HepG2 (cell line): ENCODE measurements around the gene JAZF1. TPM values are rescaled to one million over a fixed set of nuclear protein-coding genes. Genes with fewer than 3 reads are reported as not detected.

Source experiments
- CBX5 ChIP-seq: sonication (generic); formaldehyde crosslinking; IDR thresholded peaks from 2 replicates; pipeline ENCODE4 v1.4.0; 2020; ENCODE audit warnings: missing genetic modification reagents, borderline replicate concordance
- CSRNP2 ChIP-seq: sonication (generic); formaldehyde crosslinking; conservative IDR thresholded peaks from 2 replicates; pipeline ENCODE4 v1.8.0; 2022; ENCODE audit warnings: low read depth, missing genetic modification reagents
- MTA3 ChIP-seq: sonication (generic); formaldehyde crosslinking; IDR thresholded peaks from 2 replicates; pipeline ENCODE4 v1.4.0; 2020; ENCODE audit warnings: missing genetic modification reagents
- SAFB2 ChIP-seq: sonication (generic); formaldehyde crosslinking; IDR thresholded peaks from 2 replicates; pipeline ENCODE4 v1.5.1; 2020; ENCODE audit warnings: missing genetic modification reagents, low read depth, mild to moderate bottlenecking, borderline replicate concordance
- SUZ12 ChIP-seq: fragments of 150-350 bp; IDR thresholded peaks from 2 replicates; pipeline ENCODE4 v1.6.1; 2014; ENCODE audit warnings: low read depth, low read length
- TCF7L2 ChIP-seq: IDR thresholded peaks from 2 replicates; pipeline ENCODE4 v1.6.1; 2011; ENCODE audit warnings: mild to moderate bottlenecking, low read depth, low read length, moderate library complexity
- TFDP2 ChIP-seq: sonication (generic); formaldehyde crosslinking; IDR thresholded peaks from 2 replicates; pipeline ENCODE4 v1.4.0; 2020; ENCODE audit warnings: missing genetic modification reagents
- ZNF260 ChIP-seq: sonication (generic); formaldehyde crosslinking; IDR thresholded peaks from 2 replicates; pipeline ENCODE4 v1.4.0; 2020; ENCODE audit warnings: missing genetic modification reagents, low read depth, mild to moderate bottlenecking, borderline replicate concordance
- ZNF44 ChIP-seq: sonication (generic); formaldehyde crosslinking; IDR thresholded peaks from 2 replicates; pipeline ENCODE4 v1.5.1; 2020; ENCODE audit warnings: mild to moderate bottlenecking, missing genetic modification reagents
- ZSCAN21 ChIP-seq: sonication (generic); formaldehyde crosslinking; IDR thresholded peaks from 2 replicates; pipeline ENCODE4 v1.8.0; 2022; ENCODE audit warnings: mild to moderate bottlenecking, missing genetic modification reagents, moderate library complexity, borderline replicate concordance
- polyA plus RNA-seq, 8 experiments: library from polyadenylated mRNA; depleted of rRNA in 3 of 8; stranded (reverse) in 7 of 8; unstranded in 1 of 8; fragments of >200 nt; fragmentation: Illumina TruSeq in 4 of 8; extraction: Trizol in 4 of 8; gene quantifications; 2 replicates each; pipeline versions ENCODE4 v1.2.1 to v1.2.3, GENCODE V29; 2011 to 2016; ENCODE audit warnings: low read depth in 4 of 8, missing spikeins in 1 of 8, mixed read lengths in 1 of 8; ENCODE audit not compliant: insufficient read depth in 1 of 8
- total RNA-seq, 5 experiments: library from RNA; depleted of rRNA; stranded (reverse); fragments of >200 nt; fragmentation: Illumina TruSeq; extraction: Trizol; gene quantifications; 2 replicates each; pipeline ENCODE4 v1.2.3, GENCODE V29; 2016; ENCODE audit warnings: low read depth in 1 of 5
- TF ChIP-seq, protein P1 (sequence below): IDR thresholded peaks from 2 replicates; pipeline ENCODE4 v1.6.1; 2016; ENCODE audit warnings: low read depth, control low read depth
- TF ChIP-seq, protein P2 (sequence below): sonication (generic); formaldehyde crosslinking; IDR thresholded peaks from 2 replicates; pipeline ENCODE4 v1.9.0; 2021; ENCODE audit warnings: missing genetic modification reagents, borderline replicate concordance
- TF ChIP-seq, protein P3 (sequence below): IDR thresholded peaks from 2 replicates; pipeline ENCODE4 v1.6.1; 2016; ENCODE audit warnings: low read depth
- TF ChIP-seq, protein P4 (sequence below): sonication (generic); formaldehyde crosslinking; IDR thresholded peaks from 2 replicates; pipeline ENCODE4 v1.4.0; 2020; ENCODE audit warnings: mild to moderate bottlenecking, missing genetic modification reagents, borderline replicate concordance

The JAZF1 gene
- total and polyA plus RNA-seq, 2 of the 13 experiments (the other 11 are each of a cell fraction or from before 2014, with no cell fraction given): not detected

DNA sequence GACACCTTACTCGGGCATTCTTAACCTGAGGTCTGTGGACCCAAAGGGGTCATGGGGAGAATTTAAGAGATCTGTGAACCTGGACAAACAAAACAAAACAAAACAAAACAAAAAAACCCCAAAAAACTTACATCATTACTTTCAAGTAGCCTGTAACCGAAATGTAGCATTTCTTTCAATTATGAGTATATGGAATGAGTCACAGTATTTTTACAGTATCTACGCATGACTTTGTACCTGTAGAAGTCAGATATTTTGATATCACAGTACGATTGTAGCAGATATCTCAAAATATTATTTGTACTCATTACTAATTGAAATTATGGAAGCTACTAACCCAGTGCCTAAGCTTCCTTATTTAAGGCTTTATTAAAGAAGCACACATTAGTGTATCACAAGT, 210.2 kb downstream of the JAZF1 start (continued):
- TF ChIP-seq SUZ12: no peak
- TF ChIP-seq SAFB2 (CRISPR knock-in tag): no peak
- no peak for TF ChIP-seq ZNF260
- TF ChIP-seq, protein P1, sequence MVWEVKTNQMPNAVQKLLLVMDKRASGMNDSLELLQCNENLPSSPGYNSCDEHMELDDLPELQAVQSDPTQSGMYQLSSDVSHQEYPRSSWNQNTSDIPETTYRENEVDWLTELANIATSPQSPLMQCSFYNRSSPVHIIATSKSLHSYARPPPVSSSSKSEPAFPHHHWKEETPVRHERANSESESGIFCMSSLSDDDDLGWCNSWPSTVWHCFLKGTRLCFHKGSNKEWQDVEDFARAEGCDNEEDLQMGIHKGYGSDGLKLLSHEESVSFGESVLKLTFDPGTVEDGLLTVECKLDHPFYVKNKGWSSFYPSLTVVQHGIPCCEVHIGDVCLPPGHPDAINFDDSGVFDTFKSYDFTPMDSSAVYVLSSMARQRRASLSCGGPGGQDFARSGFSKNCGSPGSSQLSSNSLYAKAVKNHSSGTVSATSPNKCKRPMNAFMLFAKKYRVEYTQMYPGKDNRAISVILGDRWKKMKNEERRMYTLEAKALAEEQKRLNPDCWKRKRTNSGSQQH (CRISPR knock-in tag): no peak
- TF ChIP-seq, protein P2, sequence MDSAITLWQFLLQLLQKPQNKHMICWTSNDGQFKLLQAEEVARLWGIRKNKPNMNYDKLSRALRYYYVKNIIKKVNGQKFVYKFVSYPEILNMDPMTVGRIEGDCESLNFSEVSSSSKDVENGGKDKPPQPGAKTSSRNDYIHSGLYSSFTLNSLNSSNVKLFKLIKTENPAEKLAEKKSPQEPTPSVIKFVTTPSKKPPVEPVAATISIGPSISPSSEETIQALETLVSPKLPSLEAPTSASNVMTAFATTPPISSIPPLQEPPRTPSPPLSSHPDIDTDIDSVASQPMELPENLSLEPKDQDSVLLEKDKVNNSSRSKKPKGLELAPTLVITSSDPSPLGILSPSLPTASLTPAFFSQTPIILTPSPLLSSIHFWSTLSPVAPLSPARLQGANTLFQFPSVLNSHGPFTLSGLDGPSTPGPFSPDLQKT (CRISPR knock-in tag): no peak
- TF ChIP-seq ZSCAN21 (CRISPR knock-in tag): no peak
- TF ChIP-seq CBX5 (CRISPR knock-in tag): no peak
- TF ChIP-seq TCF7L2: no peak
- TF ChIP-seq TFDP2 (CRISPR knock-in tag): no peak
- TF ChIP-seq ZNF44 (CRISPR knock-in tag): no peak
- TF ChIP-seq, protein P3, sequence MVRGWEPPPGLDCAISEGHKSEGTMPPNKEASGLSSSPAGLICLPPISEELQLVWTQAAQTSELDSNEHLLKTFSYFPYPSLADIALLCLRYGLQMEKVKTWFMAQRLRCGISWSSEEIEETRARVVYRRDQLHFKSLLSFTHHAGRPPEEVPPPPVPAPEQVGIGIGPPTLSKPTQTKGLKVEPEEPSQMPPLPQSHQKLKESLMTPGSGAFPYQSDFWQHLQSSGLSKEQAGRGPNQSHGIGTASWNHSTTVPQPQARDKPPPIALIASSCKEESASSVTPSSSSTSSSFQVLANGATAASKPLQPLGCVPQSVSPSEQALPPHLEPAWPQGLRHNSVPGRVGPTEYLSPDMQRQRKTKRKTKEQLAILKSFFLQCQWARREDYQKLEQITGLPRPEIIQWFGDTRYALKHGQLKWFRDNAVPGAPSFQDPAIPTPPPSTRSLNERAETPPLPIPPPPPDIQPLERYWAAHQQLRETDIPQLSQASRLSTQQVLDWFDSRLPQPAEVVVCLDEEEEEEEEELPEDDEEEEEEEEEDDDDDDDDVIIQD: no peak
- TF ChIP-seq CSRNP2 (CRISPR knock-in tag): no peak
- TF ChIP-seq, protein P4, sequence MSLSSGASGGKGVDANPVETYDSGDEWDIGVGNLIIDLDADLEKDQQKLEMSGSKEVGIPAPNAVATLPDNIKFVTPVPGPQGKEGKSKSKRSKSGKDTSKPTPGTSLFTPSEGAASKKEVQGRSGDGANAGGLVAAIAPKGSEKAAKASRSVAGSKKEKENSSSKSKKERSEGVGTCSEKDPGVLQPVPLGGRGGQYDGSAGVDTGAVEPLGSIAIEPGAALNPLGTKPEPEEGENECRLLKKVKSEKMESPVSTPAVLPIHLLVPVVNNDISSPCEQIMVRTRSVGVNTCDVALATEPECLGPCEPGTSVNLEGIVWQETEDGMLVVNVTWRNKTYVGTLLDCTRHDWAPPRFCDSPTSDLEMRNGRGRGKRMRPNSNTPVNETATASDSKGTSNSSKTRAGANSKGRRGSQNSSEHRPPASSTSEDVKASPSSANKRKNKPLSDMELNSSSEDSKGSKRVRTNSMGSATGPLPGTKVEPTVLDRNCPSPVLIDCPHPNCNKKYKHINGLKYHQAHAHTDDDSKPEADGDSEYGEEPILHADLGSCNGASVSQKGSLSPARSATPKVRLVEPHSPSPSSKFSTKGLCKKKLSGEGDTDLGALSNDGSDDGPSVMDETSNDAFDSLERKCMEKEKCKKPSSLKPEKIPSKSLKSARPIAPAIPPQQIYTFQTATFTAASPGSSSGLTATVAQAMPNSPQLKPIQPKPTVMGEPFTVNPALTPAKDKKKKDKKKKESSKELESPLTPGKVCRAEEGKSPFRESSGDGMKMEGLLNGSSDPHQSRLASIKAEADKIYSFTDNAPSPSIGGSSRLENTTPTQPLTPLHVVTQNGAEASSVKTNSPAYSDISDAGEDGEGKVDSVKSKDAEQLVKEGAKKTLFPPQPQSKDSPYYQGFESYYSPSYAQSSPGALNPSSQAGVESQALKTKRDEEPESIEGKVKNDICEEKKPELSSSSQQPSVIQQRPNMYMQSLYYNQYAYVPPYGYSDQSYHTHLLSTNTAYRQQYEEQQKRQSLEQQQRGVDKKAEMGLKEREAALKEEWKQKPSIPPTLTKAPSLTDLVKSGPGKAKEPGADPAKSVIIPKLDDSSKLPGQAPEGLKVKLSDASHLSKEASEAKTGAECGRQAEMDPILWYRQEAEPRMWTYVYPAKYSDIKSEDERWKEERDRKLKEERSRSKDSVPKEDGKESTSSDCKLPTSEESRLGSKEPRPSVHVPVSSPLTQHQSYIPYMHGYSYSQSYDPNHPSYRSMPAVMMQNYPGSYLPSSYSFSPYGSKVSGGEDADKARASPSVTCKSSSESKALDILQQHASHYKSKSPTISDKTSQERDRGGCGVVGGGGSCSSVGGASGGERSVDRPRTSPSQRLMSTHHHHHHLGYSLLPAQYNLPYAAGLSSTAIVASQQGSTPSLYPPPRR (CRISPR knock-in tag): no peak
- no peak for TF ChIP-seq MTA3 (CRISPR knock-in tag)
